GM10266 (cell line): ENCODE data around the gene TENM4.
"Not testable (repeated sequence)": the region's sequence is repeated elsewhere in the genome, so short reads cannot be mapped to it uniquely, and the experiment has no call there.

ENCODE experiments used
- DNase-seq: peaks from one replicate; pipeline ENCODE4 v3.0.0; 2012; ENCODE audit errors: extremely low spot score
- TF ChIP-seq, protein P1 (sequence below): IDR thresholded peaks from 2 replicates; pipeline ENCODE4 v1.5.1; 2012; ENCODE audit warnings: mild to moderate bottlenecking, low read depth; ENCODE audit not compliant: control insufficient read depth, insufficient read depth; ENCODE audit errors: missing control alignments

TENM4 gene

DNA sequence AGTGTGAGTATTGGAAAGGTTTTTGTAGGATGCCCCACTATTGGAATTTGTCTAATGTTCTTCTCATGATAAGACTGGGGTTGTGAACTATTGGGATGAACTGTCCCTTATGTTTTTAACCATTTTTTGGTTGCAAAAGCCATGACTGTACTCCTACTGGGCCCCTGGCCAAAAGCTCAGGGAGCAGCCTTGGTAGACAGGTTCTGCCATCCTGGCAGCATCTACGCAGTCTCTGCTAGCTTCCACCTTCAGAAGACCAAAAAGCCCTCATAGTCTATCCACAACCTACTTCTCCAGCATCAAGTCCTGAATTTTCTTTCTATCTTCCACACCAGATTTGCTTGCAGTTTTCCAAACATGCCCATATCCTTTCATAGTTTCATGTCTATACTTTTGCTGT is 211.8 kb downstream of the TENM4 start:
- TF ChIP-seq, protein P1, sequence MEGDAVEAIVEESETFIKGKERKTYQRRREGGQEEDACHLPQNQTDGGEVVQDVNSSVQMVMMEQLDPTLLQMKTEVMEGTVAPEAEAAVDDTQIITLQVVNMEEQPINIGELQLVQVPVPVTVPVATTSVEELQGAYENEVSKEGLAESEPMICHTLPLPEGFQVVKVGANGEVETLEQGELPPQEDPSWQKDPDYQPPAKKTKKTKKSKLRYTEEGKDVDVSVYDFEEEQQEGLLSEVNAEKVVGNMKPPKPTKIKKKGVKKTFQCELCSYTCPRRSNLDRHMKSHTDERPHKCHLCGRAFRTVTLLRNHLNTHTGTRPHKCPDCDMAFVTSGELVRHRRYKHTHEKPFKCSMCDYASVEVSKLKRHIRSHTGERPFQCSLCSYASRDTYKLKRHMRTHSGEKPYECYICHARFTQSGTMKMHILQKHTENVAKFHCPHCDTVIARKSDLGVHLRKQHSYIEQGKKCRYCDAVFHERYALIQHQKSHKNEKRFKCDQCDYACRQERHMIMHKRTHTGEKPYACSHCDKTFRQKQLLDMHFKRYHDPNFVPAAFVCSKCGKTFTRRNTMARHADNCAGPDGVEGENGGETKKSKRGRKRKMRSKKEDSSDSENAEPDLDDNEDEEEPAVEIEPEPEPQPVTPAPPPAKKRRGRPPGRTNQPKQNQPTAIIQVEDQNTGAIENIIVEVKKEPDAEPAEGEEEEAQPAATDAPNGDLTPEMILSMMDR = no peak
- no peak for DNase-seq

DNA sequence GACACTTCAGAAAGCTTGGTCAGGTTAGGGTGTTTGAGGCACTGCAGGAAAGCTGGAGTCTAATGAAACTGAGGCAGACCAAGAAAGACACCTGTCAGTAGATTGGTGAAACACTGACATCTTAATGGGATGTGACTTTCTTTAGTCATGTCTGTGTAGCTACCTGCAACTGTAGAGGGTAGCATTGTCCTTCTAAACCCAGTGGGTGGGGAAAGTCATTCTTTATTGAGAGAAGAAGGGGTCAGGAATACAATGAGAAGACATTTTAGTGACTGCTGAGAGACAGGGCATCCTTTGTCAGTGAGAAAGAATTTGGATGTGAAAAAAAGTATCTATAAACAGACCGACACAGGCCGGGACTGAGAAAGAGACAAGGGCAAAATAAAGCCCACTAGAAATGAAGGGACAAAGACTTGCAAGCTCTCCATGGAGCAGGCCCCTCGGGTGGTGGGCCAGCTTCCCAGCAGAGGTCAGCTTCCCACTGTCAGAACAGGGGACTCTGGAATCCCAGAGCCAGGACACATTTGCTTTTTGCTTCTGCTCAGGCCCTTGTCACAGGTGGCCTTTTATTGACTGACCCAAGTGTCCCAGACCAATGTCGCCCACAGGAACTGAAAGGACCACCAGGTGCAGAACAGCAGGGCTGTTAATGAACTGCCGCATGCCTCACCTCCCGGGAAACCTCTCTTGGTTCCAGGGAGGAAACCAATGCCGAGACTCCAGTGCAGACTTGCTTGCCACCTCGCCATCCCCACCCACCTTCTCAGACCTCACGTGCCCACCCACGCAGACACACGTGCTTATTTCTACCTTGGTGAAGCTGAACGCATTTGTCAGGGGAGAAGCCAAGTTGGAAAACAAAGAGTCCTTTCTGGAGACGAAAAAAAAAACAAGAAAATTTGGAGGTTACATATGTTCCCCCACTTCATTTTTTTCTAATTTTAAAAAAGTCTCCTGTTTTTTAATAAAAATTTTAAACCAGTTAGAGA is 212.8 kb downstream of the TENM4 start:
- TF ChIP-seq, protein P1 = no peak
- no peak for DNase-seq

DNA sequence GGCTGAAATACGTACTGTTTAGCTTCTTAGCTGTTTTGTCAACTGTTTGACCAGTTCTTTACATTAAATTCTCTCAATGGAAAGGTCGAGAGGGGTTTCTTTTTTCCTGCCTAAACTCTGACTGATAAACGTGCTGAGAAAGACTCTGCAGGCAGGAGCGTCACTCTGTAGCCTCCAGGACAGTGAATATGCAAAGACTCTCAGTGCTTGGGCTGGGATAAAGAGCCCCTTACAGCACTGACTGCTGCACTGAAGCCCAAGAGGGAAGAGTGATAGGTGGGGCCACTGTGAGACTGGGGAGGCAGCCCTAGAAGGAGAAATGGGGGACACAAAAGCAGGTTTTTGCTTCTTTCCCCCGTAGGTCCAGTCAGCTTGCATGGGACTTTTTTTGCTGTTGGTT is 213.5 kb downstream of the TENM4 start:
- TF ChIP-seq, protein P1 = no peak
- no peak for DNase-seq

DNA sequence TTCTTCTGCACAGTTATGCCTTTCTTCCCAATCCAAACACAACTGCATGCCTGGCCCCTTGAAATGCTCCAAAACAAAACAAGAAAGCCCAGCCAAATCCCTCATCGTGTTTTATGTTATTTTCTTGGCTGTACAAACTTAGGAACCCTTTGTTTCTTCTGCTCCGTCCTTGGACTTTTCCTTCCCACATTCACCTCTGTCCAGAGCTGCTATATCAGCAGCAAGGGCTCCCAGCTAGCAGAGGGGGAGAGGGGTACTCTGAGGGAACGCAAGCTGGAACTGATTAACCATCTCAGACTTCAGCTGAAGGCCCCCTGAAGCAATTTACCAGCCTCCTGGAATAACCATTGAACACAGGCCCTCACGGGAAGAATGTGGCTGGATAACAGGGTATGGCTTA is 214.7 kb downstream of the TENM4 start:
- TF ChIP-seq, protein P1 = no peak
- no peak for DNase-seq

DNA sequence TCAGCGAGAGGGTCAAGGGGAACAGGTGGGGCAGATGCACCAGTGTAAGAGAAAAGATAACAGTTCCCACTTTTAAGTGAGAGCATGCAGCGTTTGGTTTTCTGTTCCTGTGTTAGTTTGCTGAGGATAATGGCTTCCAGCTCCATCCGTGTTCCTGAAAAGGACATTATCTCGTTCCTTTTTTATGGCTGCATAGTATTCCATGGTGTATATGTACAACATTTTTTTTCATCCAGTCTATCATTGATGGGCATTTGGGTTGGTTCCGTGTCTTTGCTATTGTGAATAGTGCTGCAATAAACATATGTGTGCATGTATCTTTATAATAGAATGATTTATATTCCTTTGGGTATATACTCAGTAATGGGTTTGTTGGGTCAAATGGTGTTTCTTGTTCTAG is 218.7 kb downstream of the TENM4 start:
- DNase-seq = not testable (repeated sequence)

DNA sequence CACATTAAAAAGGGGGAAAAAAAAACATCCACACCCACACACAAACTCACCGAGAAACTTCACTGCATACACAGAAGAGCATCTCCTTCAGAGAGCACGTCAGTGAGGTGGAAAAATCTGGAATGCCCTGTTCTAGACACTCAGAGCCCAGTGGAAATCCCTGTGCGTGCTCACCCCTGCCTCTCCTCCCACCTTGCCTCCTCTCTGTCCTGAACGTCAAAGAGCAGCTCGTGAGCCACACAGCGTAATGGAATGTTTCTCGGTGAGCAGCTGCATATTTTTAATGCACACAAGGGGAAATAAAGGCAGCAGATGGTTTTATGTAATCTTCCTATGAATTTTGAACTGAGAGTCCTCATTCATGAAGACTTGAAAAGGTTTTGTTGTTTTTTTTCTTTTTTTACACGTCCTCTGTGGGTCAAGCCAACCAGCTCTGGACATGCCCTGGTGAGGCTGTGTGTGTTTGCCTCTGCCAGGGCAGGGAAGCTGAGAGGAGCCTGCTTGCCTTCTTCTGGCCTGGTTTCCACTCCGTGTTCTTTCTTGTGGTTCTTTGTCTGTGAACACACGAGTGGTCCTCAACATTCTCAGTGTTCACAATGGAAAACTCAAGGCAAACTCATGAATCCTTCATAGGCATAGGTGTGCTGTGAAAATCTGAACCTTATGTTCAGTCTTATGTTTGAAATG is 219.2 kb downstream of the TENM4 start:
- DNase-seq = no peak
- TF ChIP-seq, protein P1 = no peak

DNA sequence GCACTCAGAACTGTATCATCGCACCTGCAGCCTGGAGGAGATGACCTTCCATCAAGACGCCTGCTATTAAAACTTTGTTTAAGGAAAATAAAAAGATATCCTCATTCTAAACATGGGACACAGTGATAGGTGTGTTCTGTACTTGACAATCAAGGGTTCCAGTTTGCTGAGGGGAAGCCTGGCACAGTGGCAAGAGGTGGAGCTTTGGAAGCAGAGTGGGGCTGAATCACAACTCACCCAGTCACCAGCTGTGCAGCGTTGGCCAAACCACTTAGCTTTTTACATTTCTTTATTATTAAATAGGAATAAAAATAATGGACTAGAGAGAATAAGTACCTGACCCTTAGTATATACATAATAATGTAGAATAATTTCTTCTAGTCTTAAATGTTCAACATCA is 220.7 kb downstream of the TENM4 start:
- TF ChIP-seq, protein P1 = no peak
- no peak for DNase-seq
